HG03457 (cell line): Measurements from ENCODE around the gene ZC4H2.
A peak's percentile ranks its signal among the peaks of the same experiment; 100 is the strongest.
"Not testable (repeated sequence)": the region's sequence is repeated elsewhere in the genome, so short reads cannot be mapped to it uniquely, and the experiment has no call there.

Source experiments
- ATAC-seq: cut with Tn5 transposase; IDR thresholded peaks from one replicate; pipeline ENCODE4 v1.9.1; 2021; ENCODE audit warnings: moderate number of reproducible peaks; ENCODE audit not compliant: unreplicated experiment

ZC4H2 gene

GRCh38 chrX:64975989-64976672 is at the start of gene ZC4H2:
ZC4H2 (minus strand) TSS chrX:64976450; CDS start chrX:64976377, 73 bp downstream.
- peak; percentile 100 for ATAC-seq

GRCh38 chrX:65017451-65017850 is 41.2 kb upstream of the ZC4H2 start:
- no peak for ATAC-seq

- ATAC-seq, result no peak
These were observed 38.0 kb upstream of the ZC4H2 start for GRCh38 chrX:65014230-65014629.

- no peak for ATAC-seq
These were observed 33.2 kb upstream of the ZC4H2 start for GRCh38 chrX:65009459-65009858.

GRCh38 chrX:65002208-65002607 is 26.0 kb upstream of the ZC4H2 start:
- not testable (repeated sequence) for ATAC-seq

- no peak for ATAC-seq
These were observed 20.6 kb upstream of the ZC4H2 start for GRCh38 chrX:64996805-64997204.

- ATAC-seq, result no peak
These were observed 18.0 kb upstream of the ZC4H2 start for GRCh38 chrX:64994131-64994798.

- no peak for ATAC-seq
These were observed 1.6 kb upstream of the ZC4H2 start for GRCh38 chrX:64977830-64978229.

GRCh38 chrX:64977051-64977450 is 801 bp upstream of the ZC4H2 start:
- ATAC-seq, result no peak

GRCh38 chrX:64976673-64977040 is 407 bp upstream of the ZC4H2 start:
- peak; percentile 14 for ATAC-seq

- ATAC-seq, result no peak
These were observed 759 bp downstream of the ZC4H2 start for GRCh38 chrX:64975491-64975890.

GRCh38 chrX:64925480-64925879 is 50.8 kb downstream of the ZC4H2 start:
- no peak for ATAC-seq

- ATAC-seq, result no peak
These were observed 68.1 kb downstream of the ZC4H2 start for GRCh38 chrX:64908121-64908520.

GRCh38 chrX:64894454-64895038 is 81.7 kb downstream of the ZC4H2 start:
- no peak for ATAC-seq

- ATAC-seq, result no peak
These were observed 90.4 kb downstream of the ZC4H2 start for GRCh38 chrX:64885850-64886249.

GRCh38 chrX:64878709-64879108 is 97.5 kb downstream of the ZC4H2 start:
- ATAC-seq, result not testable (repeated sequence)

- ATAC-seq, result no peak
These were observed 109.0 kb downstream of the ZC4H2 start for GRCh38 chrX:64867217-64867616.
